GM23338 (cell line): ENCODE measurements around the gene HHATL. TPM values are rescaled to one million over a fixed set of nuclear protein-coding genes. Genes with fewer than 3 reads are reported as not detected.
A peak's percentile ranks its signal among the peaks of the same experiment; 100 is the strongest.

ENCODE experiments used
- ATAC-seq: fragments of 200-7000 bp; cut with Tn5 transposase; 3 replicates; pipeline ENCODE4 v1.9.1; 2020
- DNase-seq: peaks from one replicate; pipeline ENCODE4 v3.0.0-alpha.2; 2015; ENCODE audit warnings: low spot score
- H2AFZ ChIP-seq: fragments of 200-600 bp; sonication (generic); 2 replicates; pipeline ENCODE4 v1.8.0; 2016; ENCODE audit warnings: antibody characterized with exemption, mild to moderate bottlenecking, moderate library complexity
- H3F3A ChIP-seq: fragments of 200-600 bp; sonication (generic); replicated peaks from 2 replicates; pipeline ENCODE4 v1.8.0; 2017; ENCODE audit warnings: antibody characterized with exemption, mixed run types, low read depth
- H3K27ac ChIP-seq: fragments of 200-600 bp; sonication (generic); 2 replicates; pipeline ENCODE4 v1.6.1; 2016; ENCODE audit warnings: low read depth
- H3K27me3 ChIP-seq: fragments of 200-600 bp; sonication (generic); 2 replicates; pipeline ENCODE4 v1.8.0; 2016; ENCODE audit warnings: mild to moderate bottlenecking, mixed run types, moderate library complexity; ENCODE audit not compliant: insufficient read depth
- H3K36me3 ChIP-seq: fragments of 200-600 bp; sonication (generic); 2 replicates; pipeline ENCODE4 v1.8.0; 2016; ENCODE audit warnings: mild to moderate bottlenecking; ENCODE audit not compliant: insufficient read depth
- H3K4me1 ChIP-seq: fragments of 200-600 bp; sonication (generic); 2 replicates; pipeline ENCODE4 v1.8.0; 2016; ENCODE audit warnings: mild to moderate bottlenecking, moderate library complexity; ENCODE audit not compliant: insufficient read depth
- H3K4me2 ChIP-seq: fragments of 200-600 bp; sonication (generic); 2 replicates; pipeline ENCODE4 v1.7.1; 2017; ENCODE audit warnings: mixed run types
- H3K4me3 ChIP-seq: fragments of 200-600 bp; sonication (generic); 2 replicates; pipeline ENCODE4 v1.6.1; 2016; ENCODE audit warnings: mixed run types
- H3K79me2 ChIP-seq: fragments of 200-600 bp; sonication (generic); replicated peaks from 2 replicates; pipeline ENCODE4 v1.8.0; 2017; ENCODE audit warnings: mild to moderate bottlenecking; ENCODE audit not compliant: insufficient read depth
- H3K9me2 ChIP-seq: fragments of 200-600 bp; sonication (generic); 2 replicates; pipeline ENCODE4 v1.8.0; 2017; ENCODE audit not compliant: insufficient read depth
- H4K20me1 ChIP-seq: fragments of 200-600 bp; sonication (generic); replicated peaks from 2 replicates; pipeline ENCODE4 v1.8.0; 2017; ENCODE audit warnings: mild to moderate bottlenecking; ENCODE audit not compliant: insufficient read depth
- H3K27ac Mint-ChIP-seq: 2 replicates; pipeline ENCODE4 v1.8.0; 2020; ENCODE audit warnings: inconsistent platforms, mild to moderate bottlenecking, moderate library complexity, mixed read lengths
- H3K27me3 Mint-ChIP-seq: 3 replicates; pipeline ENCODE4 v1.8.0; 2022; ENCODE audit warnings: low read depth, mild to moderate bottlenecking, moderate library complexity, mixed read lengths, inconsistent platforms; ENCODE audit not compliant: insufficient read depth, poor library complexity
- H3K36me3 Mint-ChIP-seq: 3 replicates; pipeline ENCODE4 v1.8.0; 2021; ENCODE audit warnings: low read depth, mild to moderate bottlenecking, inconsistent platforms, moderate library complexity, mixed read lengths
- H3K4me1 Mint-ChIP-seq: 3 replicates; pipeline ENCODE4 v1.8.0; 2020; ENCODE audit warnings: mild to moderate bottlenecking, inconsistent platforms, mixed read lengths
- H3K4me3 Mint-ChIP-seq: 3 replicates; pipeline ENCODE4 v1.8.0; 2021; ENCODE audit warnings: moderate library complexity, mild to moderate bottlenecking, inconsistent platforms, mixed read lengths
- H3K9me3 Mint-ChIP-seq: 3 replicates; pipeline ENCODE4 v1.8.0; 2020; ENCODE audit warnings: moderate library complexity, mild to moderate bottlenecking, inconsistent platforms, mixed read lengths
- CREB1 ChIP-seq: fragments of 250-450 bp; sonication (Bioruptor Pico); IDR thresholded peaks from 2 replicates; pipeline ENCODE4 v1.5.0; 2020; ENCODE audit warnings: low read depth, mild to moderate bottlenecking, moderate library complexity
- CTCF ChIP-seq, 2 experiments: fragments of 200-600 bp in 1 of 2; sonication (generic) in 1 of 2; conservative IDR thresholded peaks; 2 replicates each; pipeline versions ENCODE4 v1.5.1 to v1.6.1; 2016 to 2017; ENCODE audit warnings: antibody characterized with exemption in 2 of 2, low read depth in 2 of 2, mild to moderate bottlenecking in 2 of 2, moderate library complexity in 1 of 2
- EZH2 ChIP-seq: fragments of 200-600 bp; sonication (generic); IDR thresholded peaks from one replicate; pipeline ENCODE4 v1.8.0; 2017; ENCODE audit warnings: antibody characterized with exemption, mild to moderate bottlenecking, low read depth; ENCODE audit not compliant: unreplicated experiment
- EZH2phosphoT487 ChIP-seq: fragments of 200-600 bp; sonication (generic); IDR thresholded peaks from one replicate; pipeline ENCODE4 v1.8.1; 2018; ENCODE audit warnings: antibody characterized with exemption; ENCODE audit not compliant: unreplicated experiment
- JUNB ChIP-seq: IDR thresholded peaks from one replicate; pipeline ENCODE4 v1.6.1; 2016; ENCODE audit warnings: antibody characterized with exemption; ENCODE audit not compliant: unreplicated experiment
- NANOG ChIP-seq: IDR thresholded peaks from 2 replicates; pipeline ENCODE4 v1.6.1; 2016; ENCODE audit warnings: antibody characterized with exemption, borderline replicate concordance
- POLR2AphosphoS5 ChIP-seq: IDR thresholded peaks from 2 replicates; pipeline ENCODE4 v1.6.1; 2016; ENCODE audit warnings: antibody characterized with exemption, low read depth
- REST ChIP-seq: IDR thresholded peaks from one replicate; pipeline ENCODE4 v1.6.1; 2018; ENCODE audit warnings: antibody characterized with exemption; ENCODE audit not compliant: unreplicated experiment
- STAT1 ChIP-seq: IDR thresholded peaks from one replicate; pipeline ENCODE4 v1.6.1; 2016; ENCODE audit warnings: antibody characterized with exemption; ENCODE audit not compliant: unreplicated experiment
- ZNF331 ChIP-seq: fragments of 250-450 bp; sonication (Bioruptor Pico); IDR thresholded peaks from 2 replicates; pipeline ENCODE4 v1.5.0; 2020; ENCODE audit warnings: low read depth, mild to moderate bottlenecking, moderate library complexity
- polyA plus RNA-seq: library from polyadenylated mRNA; unstranded; fragments of >200 nt; fragmentation: Nextera tagmentation; extraction: Ambion mirVana; gene quantifications from 2 replicates; pipeline ENCODE4 v1.2.1, GENCODE V29; 2016
- total RNA-seq: library from RNA; depleted of rRNA; stranded (reverse); fragments of >200 nt; shearing (Covaris generic); gene quantifications from 2 replicates; pipeline ENCODE4 v1.2.3, GENCODE V29; 2014
- TF ChIP-seq, protein P1 (sequence below): IDR thresholded peaks from 2 replicates; pipeline ENCODE4 v1.6.1; 2016; ENCODE audit warnings: antibody characterized with exemption

HHATL gene
- total and polyA plus RNA-seq, 2 experiments from 2014 or later: not detected

GRCh38 chr3:42656680-42657610, 45.7 kb downstream of the HHATL start:
- Histone ChIP-seq H3K27me3 (no peaks in the 10 kb centered on the region), H3K4me1 (peaks cover 22% of the 10 kb centered on the region), H3K36me3 (no peaks in the 10 kb centered on the region), H3F3A (no peaks in the 10 kb centered on the region), H3K4me3 (no peak overlapping the region), H4K20me1 (no peaks in the 10 kb centered on the region), H2AFZ (no peak overlapping the region), H3K27ac (no peak overlapping the region), H3K9me2 (no peaks in the 10 kb centered on the region), H3K4me2 (no peak overlapping the region), H3K79me2 (no peaks in the 10 kb centered on the region)
- H3K9me3 Mint-ChIP-seq: no peaks in the 10 kb centered on the region
- no peak overlapping the region for H3K4me3 Mint-ChIP-seq
- peaks cover 5% of the 10 kb centered on the region; the same call in 2 of the 3 replicates for H3K36me3 Mint-ChIP-seq
- DNase-seq (no peak), ATAC-seq (no peak)
- TF ChIP-seq EZH2 (no peak), STAT1 (no peak), EZH2phosphoT487 (no peak), REST (no peak), NANOG (no peak), CREB1 (no peak), JUNB (no peak)
- TF ChIP-seq, protein P1, sequence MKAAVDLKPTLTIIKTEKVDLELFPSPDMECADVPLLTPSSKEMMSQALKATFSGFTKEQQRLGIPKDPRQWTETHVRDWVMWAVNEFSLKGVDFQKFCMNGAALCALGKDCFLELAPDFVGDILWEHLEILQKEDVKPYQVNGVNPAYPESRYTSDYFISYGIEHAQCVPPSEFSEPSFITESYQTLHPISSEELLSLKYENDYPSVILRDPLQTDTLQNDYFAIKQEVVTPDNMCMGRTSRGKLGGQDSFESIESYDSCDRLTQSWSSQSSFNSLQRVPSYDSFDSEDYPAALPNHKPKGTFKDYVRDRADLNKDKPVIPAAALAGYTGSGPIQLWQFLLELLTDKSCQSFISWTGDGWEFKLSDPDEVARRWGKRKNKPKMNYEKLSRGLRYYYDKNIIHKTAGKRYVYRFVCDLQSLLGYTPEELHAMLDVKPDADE: no peak
- H3K27me3 Mint-ChIP-seq: peaks cover 17% of the 10 kb centered on the region
- H3K27ac Mint-ChIP-seq: no peak overlapping the region
- H3K4me1 Mint-ChIP-seq: peaks cover 33% of the 10 kb centered on the region

DNA sequence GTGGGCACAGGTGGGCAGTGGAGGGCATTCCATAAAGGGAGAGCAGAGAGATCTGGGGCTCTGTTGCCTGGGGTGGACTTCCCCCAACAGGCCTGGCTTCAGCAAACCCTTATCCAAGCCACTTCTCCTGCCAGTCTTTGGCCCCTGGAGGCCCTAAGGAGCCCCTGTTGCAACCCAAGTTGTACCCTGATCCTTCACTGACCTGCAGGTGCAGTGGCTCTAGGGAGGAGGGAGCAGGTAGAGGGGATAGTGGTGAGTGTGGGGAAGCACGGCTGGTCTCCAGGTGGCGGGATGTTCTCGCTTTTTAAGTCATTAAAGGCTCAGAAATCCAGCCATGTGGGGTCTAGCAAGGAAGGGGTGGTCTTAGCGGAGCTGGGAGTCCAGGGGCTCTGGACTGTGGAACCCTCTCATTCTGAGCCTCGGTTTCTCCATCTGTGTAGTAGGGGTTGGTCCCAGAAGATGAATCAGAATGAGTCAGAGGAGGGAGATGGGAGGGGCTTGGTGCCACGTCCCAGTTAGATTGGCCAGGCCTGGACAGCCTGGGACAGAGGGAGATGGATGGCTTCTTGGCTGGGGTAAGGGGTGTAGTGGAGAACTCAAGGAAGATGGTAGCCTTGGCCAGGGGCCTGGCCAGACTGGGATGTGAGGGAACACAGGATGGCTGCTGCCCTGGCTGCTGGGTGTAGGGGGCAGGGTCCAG, 46.5 kb downstream of the HHATL start:
- no peaks in the 10 kb centered on the region for H3K36me3 ChIP-seq
- peak overlapping the region; percentile 72; the same call in 1 of the 2 replicates for H3K4me2 ChIP-seq
- DNase-seq (peak; percentile 28), ATAC-seq (no peak)
- no peaks in the 10 kb centered on the region for H3K9me2 ChIP-seq
- Mint-ChIP-seq H3K27me3 (peaks cover 17% of the 10 kb centered on the region), H3K36me3 (peaks cover 1% of the 10 kb centered on the region; the same call in 1 of the 3 replicates), H3K27ac (no peak overlapping the region), H3K9me3 (no peaks in the 10 kb centered on the region), H3K4me3 (no peak overlapping the region), H3K4me1 (peaks cover 40% of the 10 kb centered on the region)
- H3K4me1 ChIP-seq: peaks cover 22% of the 10 kb centered on the region
- no peaks in the 10 kb centered on the region for H3F3A ChIP-seq
- H3K4me3 ChIP-seq: no peak overlapping the region
- H3K27ac ChIP-seq: no peak overlapping the region
- H4K20me1 ChIP-seq: no peaks in the 10 kb centered on the region
- no peaks in the 10 kb centered on the region for H3K27me3 ChIP-seq
- no peaks in the 10 kb centered on the region for H3K79me2 ChIP-seq
- H2AFZ ChIP-seq: no peak overlapping the region
- TF ChIP-seq EZH2phosphoT487: no peak
- no peak for TF ChIP-seq NANOG
- TF ChIP-seq, protein P1: no peak
- TF ChIP-seq CTCF (conservative IDR thresholded peaks at IDR 0.05; ENCODE audit: low read depth in 2 of 2): no peak
- TF ChIP-seq CREB1: no peak
- TF ChIP-seq POLR2AphosphoS5: no peak
- TF ChIP-seq ZNF331 (CRISPR knock-in tag): no peak
